ENCODE results near the gene C8A.

GRCh38 chr1:56934430-56935060 is 79.9 kb downstream of the C8A start:
- TF ChIP-seq POLR2A (IDR thresholded peaks at IDR 0.05; ENCODE audit: low read length) = no peak
- TF ChIP-seq GATA1 (IDR thresholded peaks at IDR 0.05; ENCODE audit: low read depth, low read length) = no peak

All from erythroblast (primary cell).